ENCODE results near the gene ACTL6B. TPM values are rescaled to one million over a fixed set of nuclear protein-coding genes. Genes with fewer than 3 reads are reported as not detected.
A peak's percentile ranks its signal among the peaks of the same experiment; 100 is the strongest.

Gene ACTL6B
- total and polyA plus RNA-seq, 9 of the 15 experiments (the other 6 are each of a cell fraction or from before 2014, with no cell fraction given): not detected

GRCh38 chr7:100655908-100656674, at the start of gene ACTL6B (continued):
- no peak for TF ChIP-seq RREB1 (CRISPR knock-in tag; IDR thresholded peaks at IDR 0.05)
- TF ChIP-seq ATF4 (CRISPR knock-in tag; IDR thresholded peaks at IDR 0.05): no peak
- TF ChIP-seq HOXB6 (CRISPR knock-in tag; IDR thresholded peaks at IDR 0.05; ENCODE audit: borderline replicate concordance): no peak
- TF ChIP-seq FOS (IDR thresholded peaks at IDR 0.05; ENCODE audit: extremely low read depth, insufficient read length): peak; percentile 39
- TF ChIP-seq RUNX1 (IDR thresholded peaks at IDR 0.05; ENCODE audit: low read depth): no peak
- TF ChIP-seq GMEB1 (CRISPR knock-in tag; IDR thresholded peaks at IDR 0.05): no peak; the same call in 1 of the 2 replicates
- no peak for TF ChIP-seq SETDB1 (IDR thresholded peaks at IDR 0.05; ENCODE audit: low read length)
- TF ChIP-seq THRA (IDR thresholded peaks at IDR 0.05): no peak
- peak; percentile 99 for TF ChIP-seq FOXP1 (CRISPR knock-in tag; IDR thresholded peaks at IDR 0.05)
- no peak; the same call in 1 of the 2 replicates for TF ChIP-seq CREB3 (tag; conservative IDR thresholded peaks at IDR 0.05; ENCODE audit: low read depth)
- no peak; the same call in 1 of the 2 replicates for TF ChIP-seq MYNN (IDR thresholded peaks at IDR 0.05)
- TF ChIP-seq MYNN (CRISPR knock-in tag; IDR thresholded peaks at IDR 0.05): peak; percentile 19; the same call in 1 of the 2 replicates
- TF ChIP-seq MAFG (tag; conservative IDR thresholded peaks at IDR 0.05): no peak
- peak; percentile 51; the same call in 1 of the 2 replicates for TF ChIP-seq FOXM1 (IDR thresholded peaks at IDR 0.05; ENCODE audit: low read depth)
- 0 out of 2 replicates have a peak, but pooled peaks have one; percentile 53 for TF ChIP-seq FOXM1 (CRISPR knock-in tag; IDR thresholded peaks at IDR 0.05; ENCODE audit: low read depth)
- TF ChIP-seq CAMTA2 (CRISPR knock-in tag; conservative IDR thresholded peaks at IDR 0.05): no peak
- TF ChIP-seq ZNF551 (CRISPR knock-in tag; IDR thresholded peaks at IDR 0.05): no peak
- no peak for TF ChIP-seq SMC3 (conservative IDR thresholded peaks at IDR 0.05; ENCODE audit: insufficient read depth, low read depth, low read length)

Data from K562 (cell line).